H1 (cell line): ENCODE measurements around the gene POLA1. TPM values are rescaled to one million over a fixed set of nuclear protein-coding genes. Genes with fewer than 3 reads are reported as not detected.

Experiments
- CTCF ChIA-PET: fragments of 300-600 bp; sonication (Branson Sonifier 250); formaldehyde crosslinking; loops from one replicate; lab custom pipeline; 2021; ENCODE audit not compliant: partially characterized antibody; lab: Charles Lee
- POLR2A ChIA-PET: fragments of 300-600 bp; sonication (Branson Sonifier 250); formaldehyde crosslinking; loops from one replicate; lab custom pipeline; 2021; ENCODE audit warnings: inconsistent platforms; ENCODE audit not compliant: partially characterized antibody; lab: Charles Lee
- DNase-seq, 2 experiments: peaks; one replicate each; pipeline versions ENCODE4 v3.0.0 to v3.0.0-alpha.2; 2010 to 2022; ENCODE audit warnings: low spot score in 2 of 2, low read depth in 1 of 2, mixed read lengths in 1 of 2
- FAIRE-seq: peaks from 2 replicates; lab custom pipeline; 2011; peaks lifted over from hg19 to GRCh38; lab: Jason Lieb, UNC
- H2AFZ ChIP-seq: 2 replicates; pipeline ENCODE4 v1.8.1; 2012; ENCODE audit warnings: low read length, inconsistent platforms
- H2AK5ac ChIP-seq: 2 replicates; pipeline ENCODE4 v1.6.1; 2013; ENCODE audit warnings: low read depth, low read length
- H2BK120ac ChIP-seq: replicated peaks from 2 replicates; pipeline ENCODE3; 2013; ENCODE audit warnings: low read depth, low read length, inconsistent platforms
- H2BK12ac ChIP-seq: 2 replicates; pipeline ENCODE4 v1.6.1; 2013; ENCODE audit warnings: low read depth, low read length
- H2BK15ac ChIP-seq: 2 replicates; pipeline ENCODE4 v1.6.1; 2013; ENCODE audit warnings: low read length
- H2BK20ac ChIP-seq: 2 replicates; pipeline ENCODE4 v1.6.1; 2013; ENCODE audit warnings: low read length
- H2BK5ac ChIP-seq: 2 replicates; pipeline ENCODE4 v1.6.1; 2013; ENCODE audit warnings: low read depth, low read length
- H3K14ac ChIP-seq: 2 replicates; pipeline ENCODE4 v1.6.1; 2013; ENCODE audit warnings: inconsistent platforms; ENCODE audit not compliant: insufficient read length
- H3K18ac ChIP-seq: 2 replicates; pipeline ENCODE4 v1.6.1; 2013; ENCODE audit warnings: low read length; ENCODE audit errors: extremely low read depth
- H3K23ac ChIP-seq: 2 replicates; pipeline ENCODE4 v1.6.1; 2013; ENCODE audit warnings: inconsistent platforms; ENCODE audit not compliant: insufficient read length
- H3K23me2 ChIP-seq: 2 replicates; pipeline ENCODE4 v1.6.1; 2013; ENCODE audit warnings: low read depth, low read length
- H3K27ac ChIP-seq: 2 replicates; pipeline ENCODE4 v1.6.1; 2011; ENCODE audit warnings: low read depth, low read length, inconsistent platforms
- H3K27me3 ChIP-seq, 4 experiments: replicated peaks in 1 of 4; 1 replicate in 1 of 4; 2 replicates in 3 of 4; pipeline versions ENCODE4 v1.6.1 to v1.8.1; 2011 to 2013; ENCODE audit warnings: low read length in 3 of 4, mild to moderate bottlenecking in 3 of 4, inconsistent platforms in 2 of 4, mixed read lengths in 2 of 4, moderate library complexity in 1 of 4; ENCODE audit not compliant: control insufficient read depth in 3 of 4, insufficient read depth in 3 of 4; ENCODE audit errors: extremely low read depth in 1 of 4
- H3K36me3 ChIP-seq, 4 experiments: 2 replicates each; pipeline versions ENCODE4 v1.6.1 to v1.8.1; 2011 to 2013; ENCODE audit warnings: mild to moderate bottlenecking in 4 of 4, low read length in 3 of 4, moderate library complexity in 2 of 4, control low read depth in 1 of 4, inconsistent platforms in 1 of 4; ENCODE audit not compliant: insufficient read depth in 4 of 4, control insufficient read depth in 2 of 4
- H3K4ac ChIP-seq: replicated peaks from 2 replicates; pipeline ENCODE3; 2013; ENCODE audit warnings: low read length, low read depth, mixed read lengths, inconsistent platforms; ENCODE audit not compliant: insufficient read length
- H3K4me1 ChIP-seq, 4 experiments: replicated peaks in 1 of 4; 1 replicate in 1 of 4; 2 replicates in 3 of 4; pipeline versions ENCODE4 v1.6.1 to v1.8.1; 2011 to 2013; ENCODE audit warnings: low read length in 3 of 4, inconsistent platforms in 2 of 4, mixed read lengths in 1 of 4; ENCODE audit not compliant: insufficient read depth in 4 of 4, control insufficient read depth in 3 of 4
- H3K4me2 ChIP-seq, 2 experiments: 2 replicates each; pipeline versions ENCODE4 v1.6.1 to v1.8.1; 2011 to 2013; ENCODE audit warnings: low read depth in 2 of 2, low read length in 2 of 2, control low read depth in 1 of 2, inconsistent platforms in 1 of 2, mild to moderate bottlenecking in 1 of 2; ENCODE audit not compliant: insufficient read depth in 1 of 2
- H3K4me3 ChIP-seq, 4 experiments: fragments of 200-600, 300-600 bp in 1 of 4; sonication (generic), shearing (Covaris generic), sonication (Bioruptor Twin) in 1 of 4; 2 replicates each; pipeline versions ENCODE4 v1.5.1 to v1.8.1; 2011 to 2016; ENCODE audit warnings: low read length in 4 of 4, low read depth in 3 of 4, control low read depth in 2 of 4, inconsistent platforms in 2 of 4, mild to moderate bottlenecking in 2 of 4, mixed read lengths in 1 of 4, moderate library complexity in 1 of 4; ENCODE audit not compliant: insufficient read depth in 2 of 4; ENCODE audit errors: extremely low read depth in 1 of 4
- H3K56ac ChIP-seq: replicated peaks from 2 replicates; pipeline ENCODE3; 2013; ENCODE audit warnings: low read depth, mild to moderate bottlenecking, mixed read lengths, low read length, inconsistent platforms; ENCODE audit not compliant: insufficient read length
- H3K79me1 ChIP-seq: 2 replicates; pipeline ENCODE4 v1.6.1; 2013; ENCODE audit warnings: low read depth, low read length, control low read depth
- H3K79me2 ChIP-seq, 2 experiments: 2 replicates each; pipeline versions ENCODE4 v1.6.1 to v1.8.1; 2012 to 2013; ENCODE audit warnings: low read length in 2 of 2, mild to moderate bottlenecking in 2 of 2, inconsistent platforms in 1 of 2; ENCODE audit not compliant: insufficient read depth in 2 of 2, control insufficient read depth in 1 of 2
- H3K9ac ChIP-seq, 4 experiments: replicated peaks in 1 of 4; 1 replicate in 1 of 4; 2 replicates in 3 of 4; pipeline versions ENCODE4 v1.6.1 to v1.8.1; 2011 to 2013; ENCODE audit warnings: low read depth in 3 of 4, low read length in 3 of 4, control low read depth in 2 of 4, mild to moderate bottlenecking in 2 of 4, moderate library complexity in 2 of 4, inconsistent platforms in 1 of 4; ENCODE audit errors: extremely low read depth in 1 of 4
- H3K9me3 ChIP-seq, 2 experiments: 2 replicates each; pipeline versions ENCODE4 v1.6.1 to v1.8.1; 2012 to 2013; ENCODE audit warnings: mild to moderate bottlenecking in 2 of 2, moderate library complexity in 2 of 2, control low read depth in 1 of 2, inconsistent platforms in 1 of 2, low read depth in 1 of 2, low read length in 1 of 2, mixed read lengths in 1 of 2; ENCODE audit not compliant: insufficient read depth in 2 of 2
- H4K20me1 ChIP-seq, 2 experiments: replicated peaks in 1 of 2; 2 replicates each; pipeline versions ENCODE3 to v1.8.1; 2011 to 2013; ENCODE audit warnings: inconsistent platforms in 2 of 2, low read length in 2 of 2, mild to moderate bottlenecking in 1 of 2; ENCODE audit not compliant: insufficient read depth in 2 of 2, control insufficient read depth in 1 of 2
- H4K5ac ChIP-seq: 2 replicates; pipeline ENCODE4 v1.6.1; 2013; ENCODE audit warnings: low read length, low read depth, mixed read lengths, inconsistent platforms; ENCODE audit not compliant: insufficient read length
- H4K8ac ChIP-seq: 2 replicates; pipeline ENCODE4 v1.8.0; 2013; ENCODE audit warnings: mild to moderate bottlenecking, moderate library complexity, low read length, inconsistent platforms; ENCODE audit not compliant: insufficient read depth; ENCODE audit errors: extremely low read depth
- H4K91ac ChIP-seq: replicated peaks from 2 replicates; pipeline ENCODE3; 2013; ENCODE audit warnings: low read length, mixed read lengths, inconsistent platforms; ENCODE audit not compliant: insufficient read length
- ASH2L ChIP-seq: fragments of 200-600, 300-600 bp; sonication (generic); IDR thresholded peaks from one replicate; pipeline ENCODE4 v1.7.1; 2017; ENCODE audit warnings: low read length
- ATF3 ChIP-seq: IDR thresholded peaks from 2 replicates; pipeline ENCODE4 v1.6.1; 2011; ENCODE audit warnings: low read depth, mild to moderate bottlenecking, low read length; ENCODE audit not compliant: insufficient read depth
- CTCF ChIP-seq, 3 experiments: IDR thresholded peaks; 1 replicate in 2 of 3; 2 replicates in 1 of 3; pipeline versions ENCODE4 v1.5.1 to v1.6.1; 2011; ENCODE audit warnings: low read length in 3 of 3, mild to moderate bottlenecking in 3 of 3, inconsistent platforms in 2 of 3, low read depth in 1 of 3, moderate library complexity in 1 of 3; ENCODE audit not compliant: insufficient read depth in 1 of 3; ENCODE audit errors: control extremely low read depth in 1 of 3
- NANOG ChIP-seq: IDR thresholded peaks from 2 replicates; pipeline ENCODE4 v1.6.1; 2011; ENCODE audit warnings: low read length, low read depth, mild to moderate bottlenecking, inconsistent platforms; ENCODE audit not compliant: insufficient read depth, poor library complexity, severe bottlenecking
- POLR2A ChIP-seq, 2 experiments: IDR thresholded peaks; 1 replicate in 1 of 2; 2 replicates in 1 of 2; pipeline ENCODE4 v1.6.1; 2011; ENCODE audit warnings: low read depth in 2 of 2, low read length in 2 of 2, mild to moderate bottlenecking in 2 of 2; ENCODE audit errors: control extremely low read depth in 1 of 2
- POLR2AphosphoS5 ChIP-seq: IDR thresholded peaks from 2 replicates; pipeline ENCODE4 v1.6.1; 2011; ENCODE audit warnings: low read depth, low read length
- SIRT6 ChIP-seq: IDR thresholded peaks from one replicate; pipeline ENCODE4 v1.7.1; 2012; ENCODE audit warnings: low read length, inconsistent platforms
- SRF ChIP-seq: IDR thresholded peaks from 2 replicates; pipeline ENCODE4 v1.6.1; 2011; ENCODE audit warnings: mild to moderate bottlenecking, low read depth, low read length, moderate library complexity
- TBP ChIP-seq: IDR thresholded peaks from 2 replicates; pipeline ENCODE4 v1.6.1; 2011; ENCODE audit warnings: low read depth, low read length, improper control_type of control experiment
- USF2 ChIP-seq: IDR thresholded peaks from 2 replicates; pipeline ENCODE4 v1.6.1; 2011; ENCODE audit warnings: low read length, improper control_type of control experiment
- WGBS, 2 experiments: shearing (Covaris generic) in 1 of 2; methylation state at CpG; one replicate each; pipeline versions ENCODE4 v1.1.6 to v1.1.7; 2013 to 2015; ENCODE audit warnings: low lambda C conversion rate in 2 of 2, mixed read lengths in 2 of 2, inconsistent platforms in 1 of 2, low coverage in 1 of 2, missing lambda C conversion rate in 1 of 2; ENCODE audit not compliant: insufficient replicate concordance in 2 of 2, insufficient coverage in 1 of 2, insufficient read length in 1 of 2; ENCODE audit errors: extremely low coverage in 1 of 2, missing lambda C conversion rate in 1 of 2; 5-methylcytosine and 5-hydroxymethylcytosine counted together
- polyA plus RNA-seq, 7 experiments: library from polyadenylated mRNA; depleted of rRNA in 3 of 7; stranded (reverse) in 5 of 7; unstranded in 2 of 7; fragments of >200 nt in 5 of 7; fragments of 200-250 nt in 2 of 7; gene quantifications; 1 replicate in 5 of 7; 2 replicates in 1 of 7; 4 replicates in 1 of 7; pipeline versions ENCODE4 v1.2.1 to v1.2.3, GENCODE V29; 2011 to 2013; ENCODE audit warnings: missing spikeins in 2 of 7, mixed read lengths in 2 of 7
- total RNA-seq: library from RNA; stranded (reverse); fragmentation: NEBNext Ultra II Directional; extraction: Animal tissue kit (Norgen Biotek cat#: 25700); gene quantifications from 2 replicates; pipeline ENCODE4 v1.2.1, GENCODE V29; 2021

The POLA1 gene
- total and polyA plus RNA-seq, 2 of the 8 experiments (the other 6 are each of a cell fraction or from before 2014, with no cell fraction given) = 5.6 to 34.9 TPM

GRCh38 chrX:24842486-24842885 is 148.8 kb downstream of the POLA1 start:
- 85% methylated on average over 5 of the region's 5 CpGs; no CpG with 5 or more reads in 1 of the 2 experiments for WGBS, 2 experiments
- Histone ChIP-seq H3K9me3 (no peaks in the 10 kb centered on the region), H4K20me1 (peaks cover 0 to 3% of the 10 kb centered on the region in 2 experiments), H3K27ac (no peak overlapping the region), H3K4ac (no peak overlapping the region), H3K9ac (no peak overlapping the region), H2AFZ (no peak overlapping the region), H3K36me3 (peaks cover 0 to 17% (median 0%) of the 10 kb centered on the region in 4 experiments; a peak in 3 of 8 replicates), H3K4me3 (no peak overlapping the region), H3K14ac (no peak overlapping the region), H3K27me3 (no peaks in the 10 kb centered on the region), H2BK5ac (no peak overlapping the region), H3K79me2 (no peaks in the 10 kb centered on the region), H2BK12ac (no peak overlapping the region), H3K23me2 (no peaks in the 10 kb centered on the region), H4K91ac (no peak overlapping the region), H3K79me1 (no peaks in the 10 kb centered on the region), H3K4me1 (peaks cover 0 to 2% (median 2%) of the 10 kb centered on the region in 4 experiments; a peak in 3 of 7 replicates), H3K23ac (no peak overlapping the region), H3K56ac (no peak overlapping the region), H2BK15ac (no peak overlapping the region), H2AK5ac (no peak overlapping the region), H2BK120ac (no peak overlapping the region), H4K8ac (no peak overlapping the region), H3K18ac (no peak overlapping the region), H2BK20ac (no peak overlapping the region), H3K4me2 (no peak overlapping the region), H4K5ac (no peak overlapping the region)
- DNase-seq = no peak
- peak; percentile 24 for FAIRE-seq
- CTCF ChIA-PET = interaction anchor here (1.2 to 1.4 kb wide), 2 partner anchors 10 to 13 kb away, joined by 3 to 4 read pairs; no protein-coding TSS in a partner anchor
- POLR2A ChIA-PET = no interaction called here
- TF ChIP-seq POLR2AphosphoS5 (no peak), SIRT6 (no peak), NANOG (no peak), SRF (no peak), POLR2A (IDR thresholded peaks at IDR 0.05; ENCODE audit: control extremely low read depth in 1 of 2, low read depth in 2 of 2, low read length in 2 of 2) (no peak), CTCF (IDR thresholded peaks at IDR 0.05; ENCODE audit: control extremely low read depth in 1 of 3, insufficient read depth in 1 of 3, low read depth in 1 of 3, low read length in 3 of 3) (no peak), USF2 (no peak), ATF3 (no peak), ASH2L (no peak), TBP (no peak)
